HG03060 (cell line): ENCODE measurements around the gene HCRTR2.
"Not testable (repeated sequence)": the region's sequence is repeated elsewhere in the genome, so short reads cannot be mapped to it uniquely, and the experiment has no call there.

Source experiments
- ATAC-seq: cut with Tn5 transposase; IDR thresholded peaks from one replicate; pipeline ENCODE4 v1.9.1; 2021; ENCODE audit warnings: low read depth, moderate number of reproducible peaks; ENCODE audit not compliant: unreplicated experiment

The HCRTR2 gene

DNA sequence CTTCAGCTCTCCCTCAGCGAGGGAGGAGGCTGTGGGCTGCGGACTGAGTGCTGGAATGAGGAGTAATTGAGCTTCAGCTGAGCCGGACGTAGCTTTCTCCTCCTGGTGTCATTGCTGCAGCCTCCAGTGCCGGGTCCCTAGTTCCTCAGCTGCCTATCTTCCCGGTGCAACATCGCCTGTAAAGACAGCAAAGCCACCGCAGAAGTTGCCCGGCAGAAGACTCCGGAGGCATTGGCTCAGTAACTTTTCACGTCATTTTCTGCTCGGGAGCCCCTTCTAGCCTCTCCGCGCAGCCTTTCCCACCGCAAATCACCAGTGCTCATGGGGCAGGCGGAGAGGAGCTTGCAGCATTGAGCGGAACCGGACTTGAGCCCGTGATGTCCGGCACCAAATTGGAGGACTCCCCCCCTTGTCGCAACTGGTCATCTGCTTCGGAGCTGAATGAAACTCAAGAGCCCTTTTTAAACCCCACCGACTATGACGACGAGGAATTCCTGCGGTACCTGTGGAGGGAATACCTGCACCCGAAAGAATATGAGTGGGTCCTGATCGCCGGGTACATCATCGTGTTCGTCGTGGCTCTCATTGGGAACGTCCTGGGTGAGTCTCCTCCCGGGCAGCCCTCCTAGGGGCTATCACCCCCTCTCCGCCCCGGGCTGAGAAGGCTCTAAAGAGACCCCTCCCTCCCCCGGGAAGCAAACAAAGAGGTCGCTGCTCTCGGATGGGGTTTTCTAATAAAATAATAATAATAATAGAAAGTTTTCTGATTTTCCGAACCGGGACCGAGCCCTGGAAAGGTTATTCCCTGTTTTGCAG, at the start of gene HCRTR2:
HCRTR2 (plus strand) TSS at position 305 of the 816 bp plus-strand sequence; CDS start at position 378, 73 bp downstream.
- ATAC-seq = no peak

- ATAC-seq = no peak
Observed at GRCh38 chr6:55130806-55131324, 43.5 kb upstream of the HCRTR2 start.

GRCh38 chr6:55131616-55132015, 42.7 kb upstream of the HCRTR2 start:
- ATAC-seq = no peak

GRCh38 chr6:55136916-55137315, 37.4 kb upstream of the HCRTR2 start:
- no peak for ATAC-seq

DNA sequence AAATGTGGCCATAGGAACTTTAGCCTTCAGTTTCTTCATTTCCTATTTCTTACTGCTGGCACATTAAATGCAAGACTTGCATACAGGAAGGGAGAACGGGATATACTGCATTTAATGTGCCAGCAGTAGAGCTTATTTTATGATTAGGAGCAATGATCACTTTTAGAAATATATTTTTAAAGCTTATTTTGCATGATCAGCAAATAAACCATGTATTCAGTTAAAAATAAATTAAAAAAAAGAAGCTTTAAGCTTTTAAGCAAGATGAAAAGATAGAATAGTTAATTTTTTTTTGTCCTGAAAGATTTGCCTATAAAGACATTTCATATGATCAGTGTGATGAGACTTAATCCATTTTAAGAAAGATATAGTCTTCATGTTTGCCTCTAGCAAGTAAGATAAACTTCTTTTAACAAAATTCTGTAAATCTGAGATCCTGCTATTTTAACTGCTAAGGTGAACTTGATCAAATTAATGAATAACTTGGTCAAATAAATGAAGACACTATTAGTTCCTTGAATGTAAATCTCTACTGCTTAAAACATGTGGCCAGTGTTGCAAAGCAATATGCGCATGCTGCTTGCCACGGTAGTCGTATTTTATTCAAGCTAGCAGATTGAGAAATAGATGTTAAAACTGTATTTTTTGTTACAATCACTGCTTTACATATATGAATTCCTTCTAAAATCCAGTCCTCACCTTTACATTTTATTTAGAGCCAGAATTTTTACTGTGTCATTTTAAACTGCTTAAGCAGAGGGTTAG, 36.2 kb upstream of the HCRTR2 start:
- no peak for ATAC-seq

GRCh38 chr6:55141611-55142010, 32.7 kb upstream of the HCRTR2 start:
- ATAC-seq = no peak

DNA sequence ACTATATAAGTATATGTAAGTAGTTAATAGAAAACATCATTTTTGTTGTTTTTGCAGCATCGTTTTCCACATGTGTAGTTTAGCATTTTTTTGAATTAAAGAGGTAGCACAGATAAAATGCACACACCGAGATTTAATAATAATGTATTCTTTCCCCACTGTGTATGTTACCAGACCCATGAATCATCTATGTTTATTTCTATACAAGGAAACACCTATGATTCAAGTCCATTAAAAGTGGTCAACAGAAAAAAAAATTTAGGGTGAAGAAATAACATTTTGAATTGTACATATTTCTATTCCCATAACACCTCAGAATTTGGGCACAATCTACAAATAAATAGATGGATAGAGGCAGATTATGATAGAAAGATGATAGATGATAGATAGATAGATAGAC, 31.7 kb upstream of the HCRTR2 start:
- ATAC-seq = no peak

- ATAC-seq = no peak
Observed at GRCh38 chr6:55153284-55153683, 21.0 kb upstream of the HCRTR2 start.

DNA sequence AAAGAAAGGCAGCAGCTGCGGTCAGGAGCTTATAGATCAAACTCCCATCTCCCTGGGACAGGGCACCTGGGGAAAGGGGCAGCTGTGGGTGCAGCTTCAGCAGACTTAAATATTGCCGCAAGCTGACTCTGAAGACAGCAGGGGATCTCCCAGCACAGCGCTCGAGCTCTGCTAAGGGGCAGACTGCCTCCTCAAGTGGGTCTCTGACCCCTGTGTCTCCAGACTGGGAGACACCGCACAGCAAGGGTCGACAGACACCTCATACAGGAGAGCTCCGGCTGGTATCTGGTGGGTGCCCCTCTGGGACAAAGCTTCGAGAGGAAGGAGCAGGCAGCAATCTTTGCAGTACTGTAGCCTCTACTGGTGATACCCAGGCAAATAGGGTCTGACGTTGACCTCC, 15.5 kb upstream of the HCRTR2 start:
- not testable (repeated sequence) for ATAC-seq

DNA sequence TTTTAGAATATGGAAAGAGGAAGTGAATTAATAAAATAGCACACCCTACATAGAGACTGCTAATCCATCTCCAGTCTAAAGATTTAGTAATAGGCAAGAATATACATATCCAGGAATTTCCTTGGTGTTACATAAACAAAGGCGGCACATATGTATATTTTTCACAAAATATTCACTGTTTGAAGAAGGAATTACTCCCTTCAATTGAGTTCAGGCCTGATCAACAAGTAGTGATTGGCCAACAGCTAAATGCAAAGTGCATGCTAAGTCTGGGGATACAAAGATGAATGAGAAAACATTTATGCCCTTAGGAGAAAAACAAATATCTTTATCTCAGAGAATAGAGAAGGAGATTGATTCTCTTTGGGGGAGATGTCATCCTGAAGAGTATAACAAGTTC, 6.5 kb upstream of the HCRTR2 start:
- ATAC-seq = no peak

DNA sequence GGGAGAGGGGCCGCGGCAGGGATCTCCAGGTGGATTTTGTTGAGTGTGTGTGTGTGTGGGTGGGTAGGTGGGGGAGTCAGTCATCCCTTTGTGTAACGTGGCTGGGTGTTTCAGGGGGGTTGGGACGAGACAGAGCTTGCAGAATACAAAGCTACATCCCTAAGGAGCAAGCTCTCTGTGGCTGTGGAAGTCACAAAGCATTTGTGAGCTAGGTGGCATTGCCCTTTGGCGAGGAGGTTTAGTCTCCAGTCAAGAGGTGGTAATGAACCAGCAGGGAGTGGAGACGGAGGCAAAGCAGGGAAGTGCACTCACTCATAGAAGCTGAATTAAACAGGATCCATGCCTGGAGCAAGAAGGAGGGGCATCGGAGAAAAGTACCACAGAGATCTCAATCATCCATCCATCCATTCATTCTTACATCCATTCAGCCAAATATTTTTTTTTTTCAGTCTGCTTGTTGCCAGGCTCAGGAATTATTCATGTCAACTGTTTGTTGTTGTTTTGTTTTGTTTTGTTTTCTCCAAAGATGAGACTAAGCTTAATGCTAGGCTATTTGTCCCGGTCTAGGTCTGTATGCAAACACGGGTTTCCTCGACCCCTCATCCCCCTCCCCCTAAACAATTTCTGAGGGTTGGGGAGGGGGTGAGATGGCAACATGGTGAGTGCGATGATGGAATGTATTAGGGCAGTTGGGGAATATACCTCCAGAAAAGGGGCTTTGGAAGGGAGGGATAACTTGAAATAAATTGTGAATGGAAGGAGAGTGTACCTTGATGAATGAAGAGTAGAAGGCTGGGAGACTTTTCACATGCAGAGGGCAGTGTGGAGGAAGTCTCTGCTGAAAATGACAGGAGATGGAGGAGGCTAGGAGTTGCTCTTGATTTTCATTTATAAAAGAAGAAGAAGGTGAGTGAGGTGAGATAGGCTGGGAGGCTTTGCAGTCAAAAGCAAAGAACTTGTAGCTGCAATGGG, 1.0 kb downstream of the HCRTR2 start:
- ATAC-seq = no peak

GRCh38 chr6:55176958-55177357, 2.6 kb downstream of the HCRTR2 start:
- ATAC-seq = no peak

DNA sequence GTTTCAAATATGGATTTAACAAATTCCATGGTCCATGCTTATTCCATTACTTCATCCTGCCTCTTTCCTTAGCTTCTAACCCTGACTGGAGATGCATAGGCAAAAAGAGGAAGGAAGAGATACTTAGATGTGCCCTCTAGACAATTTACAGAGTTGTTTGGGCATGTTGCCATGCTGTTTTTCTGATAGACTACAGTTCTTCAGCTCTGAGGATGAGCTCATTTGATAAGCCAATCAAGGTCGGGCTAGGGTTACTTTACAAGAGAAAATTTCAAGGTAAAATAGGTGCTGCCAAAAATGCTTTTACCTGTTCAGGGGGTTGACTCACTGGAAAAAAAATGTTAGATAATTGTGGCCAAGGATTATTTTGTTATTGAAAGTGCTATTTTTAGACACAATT, 5.9 kb downstream of the HCRTR2 start:
- no peak for ATAC-seq

DNA sequence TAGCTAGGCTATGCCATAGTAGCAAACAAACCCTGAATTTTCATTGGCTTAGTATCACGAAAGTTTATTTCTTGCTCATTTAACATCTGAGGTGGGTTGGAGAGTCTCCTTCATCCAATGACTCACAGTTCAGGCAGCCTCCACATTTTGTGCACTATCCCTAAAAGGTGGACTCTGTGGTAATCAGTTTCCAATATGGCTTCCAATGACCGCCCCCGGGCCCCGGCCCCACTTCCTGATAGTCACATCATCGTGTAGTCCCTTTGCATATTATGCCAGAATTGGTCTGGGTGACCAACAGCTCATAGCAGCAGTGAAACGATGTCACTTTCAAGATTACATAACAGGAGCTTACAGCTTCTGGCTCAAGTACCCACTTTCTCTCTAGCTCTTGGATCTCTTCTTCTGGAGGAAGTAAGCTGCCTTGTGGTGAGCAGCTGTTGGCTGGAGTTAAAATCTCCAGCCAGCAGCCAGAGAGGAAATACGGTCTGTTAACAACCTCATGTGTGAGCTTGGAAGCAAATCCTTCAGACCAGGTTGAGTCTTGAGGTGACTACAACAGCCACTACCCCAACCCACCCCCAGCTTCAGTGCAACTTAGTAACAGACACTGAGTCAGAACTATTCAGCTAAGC, 7.8 kb downstream of the HCRTR2 start:
- ATAC-seq = no peak

DNA sequence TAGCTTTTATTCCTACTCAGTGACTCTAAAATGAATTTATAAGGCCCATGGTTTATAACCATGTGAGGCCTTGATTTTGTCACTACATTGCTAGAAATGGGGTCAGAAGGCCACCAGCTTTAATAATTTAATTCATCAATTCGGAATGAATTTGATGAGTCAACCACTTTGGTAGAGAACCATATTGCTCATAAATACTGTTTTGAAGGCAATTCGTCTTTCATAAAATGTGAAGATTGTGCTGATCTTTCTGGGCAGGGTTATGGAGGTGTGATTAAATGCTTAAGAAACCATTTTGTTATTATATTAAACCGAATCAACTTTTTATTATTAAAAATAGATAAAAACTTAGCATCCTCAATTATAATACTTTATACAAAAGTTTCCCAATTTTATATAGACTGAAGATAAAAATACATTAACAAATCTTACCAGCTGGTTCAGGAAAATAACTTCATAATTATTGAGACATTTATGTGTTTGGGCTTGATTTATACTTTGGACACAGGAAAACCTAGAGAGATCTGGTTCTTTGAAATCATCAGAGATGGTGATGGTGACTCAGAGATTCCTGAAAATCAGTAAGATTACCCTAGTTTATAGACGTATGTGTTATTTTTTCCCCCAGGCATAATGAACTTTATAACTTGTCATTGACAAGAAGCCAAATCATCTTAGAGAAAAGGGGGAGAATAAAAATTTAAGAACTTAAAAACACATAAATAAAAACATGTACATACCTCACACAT, 10.6 kb downstream of the HCRTR2 start:
- no peak for ATAC-seq

- ATAC-seq = no peak
Observed at GRCh38 chr6:55198715-55199114, 24.4 kb downstream of the HCRTR2 start.

GRCh38 chr6:55199239-55199638, 24.9 kb downstream of the HCRTR2 start:
- ATAC-seq = no peak

DNA sequence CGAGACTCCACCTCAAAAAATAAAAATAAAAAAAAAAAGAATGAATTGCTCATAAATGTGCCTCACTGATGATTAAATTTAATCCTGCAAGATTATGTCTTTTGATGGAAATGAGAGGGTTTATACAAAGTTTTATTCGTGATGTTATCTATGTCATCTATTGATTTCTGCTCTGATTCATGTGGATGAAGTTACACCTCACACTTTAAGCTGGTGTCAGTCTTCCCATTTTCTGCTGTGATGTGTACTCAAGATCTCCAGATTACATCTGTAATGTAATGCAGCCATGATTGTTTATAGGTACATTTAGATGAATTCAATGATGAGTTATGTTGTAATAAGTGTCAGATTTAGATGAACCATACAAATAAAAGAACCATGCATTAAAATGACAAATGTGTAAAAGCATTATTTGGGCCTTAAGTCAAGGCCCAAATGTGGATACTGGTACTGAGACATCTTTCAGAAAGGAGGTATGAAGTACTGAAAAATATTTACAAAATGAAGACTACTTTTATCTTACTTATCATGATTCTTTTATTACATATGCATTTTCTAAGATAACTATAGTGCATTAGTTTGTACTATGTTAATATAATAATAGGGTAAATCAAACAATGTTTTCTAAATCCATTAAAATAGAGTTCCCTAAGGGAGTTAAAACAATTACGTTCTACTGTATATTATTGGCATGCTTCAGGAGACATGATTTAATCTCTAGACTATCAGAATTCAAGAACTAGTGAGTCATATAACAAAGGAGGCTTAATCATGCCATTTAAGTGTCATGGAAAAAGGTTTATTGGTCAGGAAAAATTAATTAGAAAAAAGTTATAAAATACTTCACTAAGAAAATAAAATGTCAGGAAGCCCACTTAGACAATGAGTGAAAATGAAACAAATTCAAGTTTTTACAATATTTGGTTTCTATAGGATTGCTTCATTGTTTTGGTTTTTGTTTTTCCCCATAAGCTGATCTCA, 34.5 kb downstream of the HCRTR2 start:
- no peak for ATAC-seq
